Testis (tissue), 2 donors: ENCODE results near the gene PPIL1.

Experiments
- CTCF ChIP-seq, 3 experiments: fragments of 450-650 bp in 2 of 3; fragments of 200-600 bp in 1 of 3; sonication (generic) in 1 of 3; IDR thresholded peaks; one replicate each; pipeline ENCODE4 v1.5.1; 2016 to 2019; ENCODE audit warnings: antibody characterized with exemption in 3 of 3, mild to moderate bottlenecking in 2 of 3, moderate library complexity in 1 of 3
- POLR2A ChIP-seq: fragments of 450-650 bp; IDR thresholded peaks from one replicate; pipeline ENCODE4 v1.6.1; 2017; ENCODE audit warnings: antibody characterized with exemption, mild to moderate bottlenecking, moderate library complexity

- TF ChIP-seq CTCF (IDR thresholded peaks at IDR 0.05) (no peak), POLR2A (no peak)
Measured at GRCh38 chr6:36843170-36843569, 31.4 kb downstream of the PPIL1 start.
